WI38 (cell line): ENCODE data around the gene TBX4.

Experiments used
- H3K4me3 ChIP-seq: 2 replicates; pipeline ENCODE4 v1.5.1; 2011; ENCODE audit warnings: low read depth, mild to moderate bottlenecking, control low read depth, low read length
- TF ChIP-seq, protein P1 (sequence below): IDR thresholded peaks from 2 replicates; pipeline ENCODE4 v1.5.1; 2012; ENCODE audit warnings: low read depth, mild to moderate bottlenecking, control low read depth, low read length

TBX4 gene

DNA sequence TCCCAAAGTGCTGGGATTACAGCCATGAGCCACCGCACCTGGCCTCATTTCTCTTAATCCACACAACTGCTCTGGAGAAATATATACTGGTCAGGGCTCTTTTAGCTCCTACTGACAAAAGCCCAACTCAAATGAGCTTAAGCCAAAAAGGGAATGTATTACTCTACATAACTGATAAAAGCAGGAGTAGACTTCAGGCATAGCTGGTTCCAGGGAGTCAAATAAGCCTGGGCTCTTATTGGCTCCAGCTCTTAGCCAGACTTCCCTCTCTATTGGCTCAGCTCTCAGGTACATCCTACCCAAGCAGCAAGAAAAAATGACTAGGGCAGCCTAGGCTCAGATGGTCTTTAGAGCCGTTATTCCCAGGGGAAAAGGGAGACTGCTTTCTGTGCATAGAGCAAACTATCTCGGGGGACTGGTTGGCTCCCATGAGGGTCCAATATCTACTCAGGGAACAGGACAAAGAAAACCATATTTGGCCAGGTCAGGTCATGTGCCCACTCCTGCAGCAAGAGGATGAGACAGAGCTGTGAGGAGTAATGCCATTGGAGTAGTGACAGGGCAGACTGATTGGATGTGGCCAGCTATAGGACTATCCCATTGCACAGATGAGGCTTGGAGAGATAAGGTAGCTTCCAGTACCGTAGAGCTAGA, 31.4 kb upstream of the TBX4 start:
- no peak overlapping the region for H3K4me3 ChIP-seq
- TF ChIP-seq, protein P1, sequence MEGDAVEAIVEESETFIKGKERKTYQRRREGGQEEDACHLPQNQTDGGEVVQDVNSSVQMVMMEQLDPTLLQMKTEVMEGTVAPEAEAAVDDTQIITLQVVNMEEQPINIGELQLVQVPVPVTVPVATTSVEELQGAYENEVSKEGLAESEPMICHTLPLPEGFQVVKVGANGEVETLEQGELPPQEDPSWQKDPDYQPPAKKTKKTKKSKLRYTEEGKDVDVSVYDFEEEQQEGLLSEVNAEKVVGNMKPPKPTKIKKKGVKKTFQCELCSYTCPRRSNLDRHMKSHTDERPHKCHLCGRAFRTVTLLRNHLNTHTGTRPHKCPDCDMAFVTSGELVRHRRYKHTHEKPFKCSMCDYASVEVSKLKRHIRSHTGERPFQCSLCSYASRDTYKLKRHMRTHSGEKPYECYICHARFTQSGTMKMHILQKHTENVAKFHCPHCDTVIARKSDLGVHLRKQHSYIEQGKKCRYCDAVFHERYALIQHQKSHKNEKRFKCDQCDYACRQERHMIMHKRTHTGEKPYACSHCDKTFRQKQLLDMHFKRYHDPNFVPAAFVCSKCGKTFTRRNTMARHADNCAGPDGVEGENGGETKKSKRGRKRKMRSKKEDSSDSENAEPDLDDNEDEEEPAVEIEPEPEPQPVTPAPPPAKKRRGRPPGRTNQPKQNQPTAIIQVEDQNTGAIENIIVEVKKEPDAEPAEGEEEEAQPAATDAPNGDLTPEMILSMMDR: no peak

DNA sequence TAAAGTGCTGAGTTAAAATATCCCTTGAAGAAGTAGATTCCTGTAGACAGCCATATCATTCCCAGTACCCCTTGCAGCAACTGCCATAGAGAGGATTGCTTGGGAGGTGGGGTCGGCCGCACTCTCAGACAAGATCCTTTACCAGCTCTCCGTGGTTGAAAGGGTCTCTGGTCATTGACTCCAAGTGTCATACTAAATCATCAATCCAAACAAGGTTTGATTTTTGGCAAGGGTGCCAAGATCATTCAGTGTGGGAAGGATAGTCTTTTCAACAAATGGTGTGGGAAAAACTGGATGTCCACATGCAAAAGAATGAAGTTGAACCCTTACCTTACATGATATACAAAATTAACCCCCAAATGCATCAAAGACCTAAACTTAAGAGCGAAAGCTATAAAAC, 30.8 kb upstream of the TBX4 start:
- TF ChIP-seq, protein P1: no peak

DNA sequence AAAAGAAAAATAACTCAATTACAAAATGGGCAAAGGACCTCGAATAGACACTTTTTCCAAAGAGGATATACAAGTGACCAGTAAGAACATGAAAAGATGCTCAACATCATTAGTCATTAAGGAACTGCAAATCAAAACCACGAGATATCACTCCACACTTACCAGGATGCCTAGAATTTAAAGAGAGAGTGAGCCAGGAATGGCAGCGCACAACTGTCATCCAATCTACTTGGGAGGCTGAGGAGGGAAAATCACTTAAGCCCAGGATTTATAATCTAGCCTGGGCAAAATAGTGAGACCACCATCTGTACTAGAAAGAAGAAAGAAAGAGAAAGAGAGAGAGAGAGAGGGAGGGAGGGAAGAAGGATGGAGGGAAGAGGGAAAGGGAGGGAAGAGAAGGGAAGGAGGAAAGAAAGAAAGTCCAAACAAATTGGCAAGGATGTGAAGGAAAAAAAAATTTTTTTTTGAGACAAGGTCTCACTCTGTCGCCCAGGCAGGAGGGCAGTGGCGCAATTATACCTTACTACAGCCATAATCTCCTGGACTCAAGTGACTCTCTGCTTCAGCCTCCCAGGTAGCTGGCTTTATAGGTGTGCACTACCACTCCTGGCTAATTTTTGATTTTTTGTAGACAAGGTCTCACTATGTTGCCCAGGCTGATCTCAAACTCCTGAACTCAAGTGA, 30.0 kb upstream of the TBX4 start:
- TF ChIP-seq, protein P1: no peak
- H3K4me3 ChIP-seq: no peak overlapping the region

More for the DNA sequence above, 30.8 kb upstream of the TBX4 start:
- no peak overlapping the region for H3K4me3 ChIP-seq

DNA sequence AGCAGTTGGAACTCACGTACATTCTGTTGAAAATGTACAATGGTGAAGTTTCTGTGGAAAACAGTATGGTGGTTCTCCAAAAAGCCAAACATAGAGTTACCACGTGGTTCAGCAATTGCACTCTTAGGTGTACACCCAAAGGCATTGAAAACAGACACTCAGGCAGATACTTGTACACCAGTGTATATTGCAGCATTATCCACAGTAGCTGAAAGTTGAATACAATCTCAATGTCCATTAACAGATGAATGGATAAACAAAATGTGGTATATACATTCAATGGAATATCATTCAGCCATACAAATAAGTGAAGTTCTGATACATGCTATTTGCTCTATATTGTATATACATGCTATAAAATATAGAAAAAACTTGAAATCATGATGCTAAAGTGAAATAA, 29.4 kb upstream of the TBX4 start:
- H3K4me3 ChIP-seq: no peak overlapping the region
- TF ChIP-seq, protein P1: no peak

DNA sequence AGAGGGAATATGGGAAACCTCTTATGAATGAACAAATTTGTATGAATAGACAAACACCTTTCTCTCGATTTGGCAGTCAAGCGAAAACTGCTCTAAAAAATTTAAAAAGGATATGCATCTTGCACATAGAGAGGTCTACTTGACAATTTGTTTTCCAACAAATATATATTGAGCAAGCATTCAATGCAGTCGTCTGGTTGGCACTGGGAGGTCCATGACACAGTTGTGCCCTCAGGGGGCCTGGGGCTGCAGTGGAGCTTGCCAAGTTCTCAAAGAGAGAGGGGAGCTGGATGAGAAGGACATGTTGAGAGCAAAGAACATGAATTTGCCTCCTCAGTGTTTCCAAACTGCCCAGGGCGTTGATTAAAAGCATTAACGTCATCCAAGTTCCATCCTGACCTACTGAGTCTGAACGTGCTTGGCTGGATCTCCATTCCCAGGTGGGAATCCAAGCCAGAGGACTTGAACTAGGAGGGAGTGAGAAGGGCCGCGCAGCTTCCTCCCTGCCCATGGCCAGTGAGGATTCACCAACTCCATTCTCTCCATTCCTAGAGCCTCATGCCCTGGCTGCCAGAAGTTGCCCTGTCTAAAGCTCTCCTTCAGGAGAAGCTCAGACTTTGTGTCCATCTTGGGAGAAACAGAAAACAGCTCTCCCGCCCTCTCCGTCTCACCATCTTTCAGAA, 28.1 kb upstream of the TBX4 start:
- TF ChIP-seq, protein P1: no peak
- H3K4me3 ChIP-seq: no peak overlapping the region

DNA sequence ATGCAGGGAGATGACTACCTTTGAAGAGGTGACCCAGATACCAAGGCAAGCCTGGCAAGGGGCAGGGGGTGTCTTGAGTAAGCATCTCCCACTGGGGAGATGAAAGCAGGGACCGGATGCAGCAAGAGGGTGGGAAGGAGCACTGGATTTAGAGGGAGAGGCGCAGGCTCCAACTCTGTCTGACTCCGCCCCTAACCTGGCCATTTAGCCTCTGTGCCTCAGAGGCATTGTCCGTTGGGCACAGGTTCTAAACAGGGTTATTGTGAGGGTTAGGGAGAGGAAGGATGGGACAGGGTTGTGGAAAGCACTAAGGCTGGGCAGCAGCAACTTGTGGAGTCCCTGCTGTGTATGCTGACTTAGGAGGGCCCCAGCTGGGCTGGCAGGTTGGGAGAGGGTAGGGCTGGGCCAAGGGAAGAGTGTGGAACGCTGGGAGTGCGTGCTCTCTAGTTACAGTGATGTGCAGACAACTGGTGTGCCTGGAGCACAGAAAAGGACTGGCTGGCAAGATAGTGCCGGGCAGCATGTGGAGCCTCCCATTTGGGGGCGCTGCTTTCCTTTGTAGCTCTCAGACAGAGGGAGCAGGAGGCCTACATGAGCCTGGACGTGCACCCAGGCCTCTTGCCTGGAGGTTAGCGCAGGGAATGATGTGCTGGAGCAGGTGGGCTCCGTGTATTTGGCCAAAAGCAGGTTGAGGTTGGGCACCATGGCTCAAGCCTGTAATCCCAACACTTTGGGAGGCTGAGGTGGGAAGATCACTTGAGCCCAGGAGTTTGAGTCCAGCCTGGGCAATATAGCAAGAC, 26.3 kb upstream of the TBX4 start:
- TF ChIP-seq, protein P1: no peak
- H3K4me3 ChIP-seq: no peak overlapping the region
